Glomerular visceral epithelial cell (primary cell): ENCODE data around the gene RASGRP4.
"Not testable (repeated sequence)": the region's sequence is repeated elsewhere in the genome, so short reads cannot be mapped to it uniquely, and the experiment has no call there.

Experiments used
- DNase-seq: peaks from one replicate; pipeline ENCODE4 v3.0.0-alpha.2; 2016; ENCODE audit errors: extremely low spot score

The RASGRP4 gene

GRCh38 chr19:38445362-38445761 is 19.3 kb upstream of the RASGRP4 start:
- no peak for DNase-seq

GRCh38 chr19:38444026-38444425 is 18.0 kb upstream of the RASGRP4 start:
- no peak for DNase-seq

- DNase-seq: no peak
Measured at GRCh38 chr19:38443458-38443999, 17.5 kb upstream of the RASGRP4 start.

- no peak for DNase-seq
Measured at GRCh38 chr19:38442736-38443135, 16.7 kb upstream of the RASGRP4 start.

GRCh38 chr19:38441657-38442348 is 15.8 kb upstream of the RASGRP4 start:
- DNase-seq: no peak

- no peak for DNase-seq
Measured at GRCh38 chr19:38440592-38440991, 14.6 kb upstream of the RASGRP4 start.

GRCh38 chr19:38437917-38438316 is 11.9 kb upstream of the RASGRP4 start:
- DNase-seq: no peak

- DNase-seq: no peak
Measured at GRCh38 chr19:38437295-38437694, 11.3 kb upstream of the RASGRP4 start.

- no peak for DNase-seq
Measured at GRCh38 chr19:38434549-38435051, 8.6 kb upstream of the RASGRP4 start.

- no peak for DNase-seq
Measured at GRCh38 chr19:38433268-38433733, 7.3 kb upstream of the RASGRP4 start, which contains the start of gene RYR1. TSS of gene RYR1 (plus strand) at chr19:38433691. CDS start at chr19:38433830, 139 bp downstream.

GRCh38 chr19:38430931-38431330 is 4.9 kb upstream of the RASGRP4 start:
- DNase-seq: no peak

GRCh38 chr19:38429811-38430156 is 3.8 kb upstream of the RASGRP4 start:
- no peak for DNase-seq

GRCh38 chr19:38429055-38429810 is 3.2 kb upstream of the RASGRP4 start:
- no peak for DNase-seq

GRCh38 chr19:38427035-38427677 is 1.1 kb upstream of the RASGRP4 start:
- not testable (repeated sequence) for DNase-seq

- no peak for DNase-seq
Measured at GRCh38 chr19:38425222-38425809, 703 bp downstream of the RASGRP4 start.

- DNase-seq: no peak
Measured at GRCh38 chr19:38424272-38424671, 1.7 kb downstream of the RASGRP4 start.

GRCh38 chr19:38422438-38422837 is 3.6 kb downstream of the RASGRP4 start:
- DNase-seq: no peak

GRCh38 chr19:38421856-38422255 is 4.2 kb downstream of the RASGRP4 start:
- DNase-seq: no peak

GRCh38 chr19:38420935-38421334 is 5.1 kb downstream of the RASGRP4 start:
- no peak for DNase-seq

- DNase-seq: no peak
Measured at GRCh38 chr19:38417544-38418506, 8.2 kb downstream of the RASGRP4 start.

GRCh38 chr19:38417146-38417543 is 8.9 kb downstream of the RASGRP4 start:
- no peak for DNase-seq
